ENCODE results near the gene PAPPA.

- TF ChIP-seq, protein P1, sequence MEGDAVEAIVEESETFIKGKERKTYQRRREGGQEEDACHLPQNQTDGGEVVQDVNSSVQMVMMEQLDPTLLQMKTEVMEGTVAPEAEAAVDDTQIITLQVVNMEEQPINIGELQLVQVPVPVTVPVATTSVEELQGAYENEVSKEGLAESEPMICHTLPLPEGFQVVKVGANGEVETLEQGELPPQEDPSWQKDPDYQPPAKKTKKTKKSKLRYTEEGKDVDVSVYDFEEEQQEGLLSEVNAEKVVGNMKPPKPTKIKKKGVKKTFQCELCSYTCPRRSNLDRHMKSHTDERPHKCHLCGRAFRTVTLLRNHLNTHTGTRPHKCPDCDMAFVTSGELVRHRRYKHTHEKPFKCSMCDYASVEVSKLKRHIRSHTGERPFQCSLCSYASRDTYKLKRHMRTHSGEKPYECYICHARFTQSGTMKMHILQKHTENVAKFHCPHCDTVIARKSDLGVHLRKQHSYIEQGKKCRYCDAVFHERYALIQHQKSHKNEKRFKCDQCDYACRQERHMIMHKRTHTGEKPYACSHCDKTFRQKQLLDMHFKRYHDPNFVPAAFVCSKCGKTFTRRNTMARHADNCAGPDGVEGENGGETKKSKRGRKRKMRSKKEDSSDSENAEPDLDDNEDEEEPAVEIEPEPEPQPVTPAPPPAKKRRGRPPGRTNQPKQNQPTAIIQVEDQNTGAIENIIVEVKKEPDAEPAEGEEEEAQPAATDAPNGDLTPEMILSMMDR (IDR thresholded peaks at IDR 0.05), result no peak
- TF ChIP-seq EP300 (IDR thresholded peaks at IDR 0.05) (no peak), POLR2A (IDR thresholded peaks at IDR 0.05) (no peak), POLR2AphosphoS5 (IDR thresholded peaks at IDR 0.05) (no peak)
These were observed 228.5 kb downstream of the PAPPA start for GRCh38 chr9:116382053-116382452.

Measured in suprapubic skin (tissue), 4 donors.